ENCODE measurements around the gene CCDC197. TPM values are rescaled to one million over a fixed set of nuclear protein-coding genes. Genes with fewer than 3 reads are reported as not detected.
A peak's percentile ranks its signal among the peaks of the same experiment; 100 is the strongest.

CCDC197 gene
- total and polyA plus RNA-seq, 3 donors from 2014 or later = 5.6 to 31.0 (median 20.7) TPM

- Histone ChIP-seq H3K27me3 (no peaks in the 10 kb centered on the region), H3K4me3 (no peak overlapping the region), H3K27ac (no peak overlapping the region), H3K9me3 (no peaks in the 10 kb centered on the region), H3K4me1 (peaks cover 17% of the 10 kb centered on the region), H3K36me3 (ENCODE audit: low read depth, missing control alignments) (no peaks in the 10 kb centered on the region)
- DNase-seq = peak; percentile 15
- intact Hi-C loops (cut with DNase I; ENCODE audit: low total_unique reads) = no loop called here
- 81 to 84% methylated on average over 18 to 19 of the region's 19 CpGs for WGBS, 2 donors
- TF ChIP-seq POLR2A (IDR thresholded peaks at IDR 0.05) (no peak), CTCF (IDR thresholded peaks at IDR 0.05) (no peak)
Measured at GRCh38 chr14:94045563-94046345, 48.7 kb downstream of the CCDC197 start.

GRCh38 chr14:94046696-94047250 lies 49.7 kb downstream of the CCDC197 start:
- Histone ChIP-seq H3K9me3 (no peaks in the 10 kb centered on the region), H3K27me3 (no peaks in the 10 kb centered on the region), H3K36me3 (ENCODE audit: low read depth, missing control alignments) (no peaks in the 10 kb centered on the region), H3K27ac (peak overlapping the region in 1 of 2 donors; percentile 31), H3K4me1 (peaks cover 19% of the 10 kb centered on the region), H3K4me3 (no peak overlapping the region)
- TF ChIP-seq CTCF (IDR thresholded peaks at IDR 0.05) (no peak), POLR2A (IDR thresholded peaks at IDR 0.05) (no peak)
- peak; percentile 13 for DNase-seq
- intact Hi-C loops (cut with DNase I; ENCODE audit: low total_unique reads) = no loop called here
- WGBS, 2 donors = 78 to 84% methylated on average over 4 to 7 of the region's 7 CpGs

- intact Hi-C loops (cut with DNase I; ENCODE audit: low total_unique reads) = no loop called here
- Histone ChIP-seq H3K27ac (peak overlapping the region in 1 of 2 donors; percentile 30), H3K27me3 (no peaks in the 10 kb centered on the region), H3K4me3 (no peak overlapping the region), H3K36me3 (ENCODE audit: low read depth, missing control alignments) (no peaks in the 10 kb centered on the region), H3K9me3 (no peaks in the 10 kb centered on the region), H3K4me1 (peaks cover 13% of the 10 kb centered on the region)
- DNase-seq = peak; percentile 9
- WGBS, 2 donors = 91 to 92% methylated on average over 3 of the region's 3 CpGs
- TF ChIP-seq POLR2A (IDR thresholded peaks at IDR 0.05) = no peak
- no peak for TF ChIP-seq CTCF (IDR thresholded peaks at IDR 0.05)
Measured at GRCh38 chr14:94047581-94047980, 50.5 kb downstream of the CCDC197 start.

GRCh38 chr14:94048691-94049624 lies 51.9 kb downstream of the CCDC197 start:
- peak; percentile 13 for DNase-seq
- Histone ChIP-seq H3K9me3 (no peaks in the 10 kb centered on the region), H3K4me3 (no peak overlapping the region), H3K27ac (peak overlapping the region in 1 of 2 donors; percentile 24), H3K27me3 (no peaks in the 10 kb centered on the region), H3K36me3 (ENCODE audit: low read depth, missing control alignments) (no peaks in the 10 kb centered on the region), H3K4me1 (peaks cover 12% of the 10 kb centered on the region)
- TF ChIP-seq POLR2A (IDR thresholded peaks at IDR 0.05) (no peak), CTCF (IDR thresholded peaks at IDR 0.05) (no peak)
- intact Hi-C loops (cut with DNase I; ENCODE audit: low total_unique reads) = no loop called here
- WGBS, 2 donors = 75 to 82% methylated on average over 10 of the region's 10 CpGs

Data from testis (tissue), 3 donors.